CD4-positive, alpha-beta memory T cell (primary cell): Measurements from ENCODE around the gene DUS4L. TPM values are rescaled to one million over a fixed set of nuclear protein-coding genes. Genes with fewer than 3 reads are reported as not detected.
"Not testable (repeated sequence)": the region's sequence is repeated elsewhere in the genome, so short reads cannot be mapped to it uniquely, and the experiment has no call there.

ENCODE experiments used
- CTCF ChIA-PET: fragments of 350-600 bp; sonication (Branson Sonifier 250); formaldehyde crosslinking; loops from one replicate; lab custom pipeline; 2021; ENCODE audit warnings: inconsistent platforms; ENCODE audit not compliant: partially characterized antibody; lab: Charles Lee
- POLR2A ChIA-PET: fragments of 350-600 bp; sonication (Branson Sonifier 250); formaldehyde crosslinking; loops from one replicate; lab custom pipeline; 2021; ENCODE audit not compliant: partially characterized antibody; lab: Charles Lee
- DNase-seq, 5 donors: peaks; one replicate each; pipeline versions ENCODE4 v3.0.0 to v3.0.0-alpha.2; 2020 to 2022; ENCODE audit warnings: mixed read lengths in 1 of 5
- H3K27ac ChIP-seq: one replicate; pipeline ENCODE4 v1.7.0; 2013; ENCODE audit warnings: low read depth, low read length
- H3K27me3 ChIP-seq: 2 replicates; pipeline ENCODE4 v1.7.0; 2013; ENCODE audit warnings: mild to moderate bottlenecking, low read length, moderate library complexity; ENCODE audit not compliant: insufficient read depth
- H3K36me3 ChIP-seq: 2 replicates; pipeline ENCODE4 v1.7.0; 2013; ENCODE audit warnings: mild to moderate bottlenecking, low read length, moderate library complexity; ENCODE audit not compliant: insufficient read depth
- H3K4me1 ChIP-seq: 2 replicates; pipeline ENCODE4 v1.7.0; 2013; ENCODE audit warnings: mild to moderate bottlenecking, low read length, moderate library complexity; ENCODE audit not compliant: insufficient read depth
- H3K4me3 ChIP-seq, 2 donors: one replicate each; pipeline ENCODE4 v1.7.0; 2013; ENCODE audit warnings: low read length in 2 of 2, mild to moderate bottlenecking in 1 of 2
- H3K9me3 ChIP-seq, 2 donors: one replicate each; pipeline ENCODE4 v1.7.0; 2013; ENCODE audit warnings: low read length in 2 of 2, control low read depth in 1 of 2; ENCODE audit not compliant: control insufficient read depth in 1 of 2
- H3K27ac Mint-ChIP-seq, 7 donors: one replicate each; pipeline ENCODE4 v1.8.0; 2020 to 2021; ENCODE audit warnings: mixed read lengths in 7 of 7, mild to moderate bottlenecking in 6 of 7, inconsistent platforms in 3 of 7, moderate library complexity in 3 of 7
- H3K27me3 Mint-ChIP-seq, 2 donors: one replicate each; pipeline ENCODE4 v1.8.0; 2020 to 2021; ENCODE audit warnings: mixed read lengths in 2 of 2
- H3K36me3 Mint-ChIP-seq, 2 donors: one replicate each; pipeline ENCODE4 v1.8.0; 2020 to 2021; ENCODE audit warnings: mixed read lengths in 2 of 2, inconsistent platforms in 1 of 2, mild to moderate bottlenecking in 1 of 2
- H3K4me1 Mint-ChIP-seq, 4 donors: one replicate each; pipeline ENCODE4 v1.8.0; 2020 to 2021; ENCODE audit warnings: mixed read lengths in 4 of 4, mild to moderate bottlenecking in 1 of 4
- H3K4me3 Mint-ChIP-seq, 8 donors: one replicate each; pipeline ENCODE4 v1.8.0; 2020 to 2021; ENCODE audit warnings: mixed read lengths in 8 of 8, mild to moderate bottlenecking in 7 of 8, moderate library complexity in 6 of 8, inconsistent platforms in 3 of 8
- H3K9me3 Mint-ChIP-seq, 8 donors: one replicate each; pipeline ENCODE4 v1.8.0; 2020 to 2021; ENCODE audit warnings: mixed read lengths in 8 of 8, mild to moderate bottlenecking in 5 of 8, inconsistent platforms in 3 of 8, moderate library complexity in 1 of 8
- intact Hi-C: fragments of 100-400 bp; cut with micrococcal nuclease; formaldehyde crosslinking; loops from one replicate; pipeline ENCODE4 v1.15.1; 2023
- polyA plus RNA-seq, 2 donors: library from polyadenylated mRNA; unstranded; fragments of 300-500 nt; fragmentation: Illumina TruSeq; gene quantifications; one replicate each; pipeline ENCODE4 v1.2.3, GENCODE V29; 2021
- total RNA-seq, 2 experiments: library from RNA; stranded (reverse); gene quantifications; one replicate each; pipeline ENCODE4 v1.2.3, GENCODE V29; 2021

The DUS4L gene
- 10 to 100 TPM; 10.9 to 11.3 TPM for total RNA-seq
- 1 to 10 TPM; 4.6 to 4.9 TPM for polyA plus RNA-seq

GRCh38 chr7:107563775-107564552, at the start of gene DUS4L, which contains the start of gene COG5:
Gene DUS4L, plus strand, starts transcription at chr7:107563971. Its CDS starts 3,100 bp downstream, at chr7:107567071.
Gene COG5, minus strand, starts transcription at chr7:107563920. Its CDS starts 24 bp downstream, at chr7:107563896.
- no peaks in the 10 kb centered on the region for H3K9me3 ChIP-seq
- DNase-seq = peak; percentile 83 to 86 (median 85)
- peaks cover 56% of the 10 kb centered on the region for H3K4me1 ChIP-seq
- intact Hi-C loops = loop anchor here (1.0 to 10.0 kb wide), 7 partner anchors 16 to 1005 kb away; partner anchors contain the start of genes BCAP29, DLD, DNAJB9 and PIK3CG
- H3K27ac ChIP-seq = peak within 1 kb of the TSS; percentile 97
- peak within 1 kb of the TSS; percentile 76 to 85 for H3K4me3 ChIP-seq
- peaks cover 8 to 18% of the 10 kb centered on the region in 2 donors for H3K36me3 Mint-ChIP-seq
- CTCF ChIA-PET = interaction anchor here (0.9 to 1.5 kb wide), 5 partner anchors 77 to 316 kb away, joined by 3 to 7 read pairs (median 4); partner anchors contain the start of gene CBLL1
- H3K4me1 Mint-ChIP-seq = peaks cover 50 to 66% (median 58%) of the 10 kb centered on the region in 4 donors
- no peaks in the 10 kb centered on the region for H3K36me3 ChIP-seq
- no peaks in the 10 kb centered on the region for H3K27me3 ChIP-seq
- POLR2A ChIA-PET = interaction anchor here (1.0 to 3.3 kb wide), 10 partner anchors 9 to 395 kb away, joined by 3 to 28 read pairs (median 6); partner anchors contain the start of genes BCAP29, CBLL1, DLD and HBP1
- no peaks in the 10 kb centered on the region for H3K27me3 Mint-ChIP-seq
- H3K4me3 Mint-ChIP-seq = peak within 1 kb of the TSS; percentile 85 to 95 (median 90)
- H3K27ac Mint-ChIP-seq = peak within 1 kb of the TSS; percentile 92 to 99 (median 97)
- H3K9me3 Mint-ChIP-seq = no peaks in the 10 kb centered on the region

DNA sequence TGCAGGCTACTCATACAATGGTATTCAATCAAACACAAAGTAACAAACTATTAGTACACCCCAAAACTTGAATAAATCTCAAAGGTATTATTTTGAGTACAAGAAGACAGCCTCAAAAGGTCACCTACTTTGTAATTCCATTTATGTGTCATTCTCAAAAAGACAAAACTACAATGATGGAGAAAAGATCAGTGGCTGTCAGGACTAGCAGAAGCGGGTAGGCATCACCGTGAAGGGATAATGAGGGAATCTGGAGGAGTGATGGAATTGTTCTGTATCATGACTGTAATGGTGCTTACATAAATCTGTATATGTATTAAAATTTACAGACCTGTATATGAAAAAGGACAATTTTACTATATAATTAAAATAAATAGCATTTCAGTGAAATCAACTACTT, 37.1 kb upstream of the DUS4L start:
- peaks cover 45 to 48% of the 10 kb centered on the region in 2 donors for H3K36me3 Mint-ChIP-seq

DNA sequence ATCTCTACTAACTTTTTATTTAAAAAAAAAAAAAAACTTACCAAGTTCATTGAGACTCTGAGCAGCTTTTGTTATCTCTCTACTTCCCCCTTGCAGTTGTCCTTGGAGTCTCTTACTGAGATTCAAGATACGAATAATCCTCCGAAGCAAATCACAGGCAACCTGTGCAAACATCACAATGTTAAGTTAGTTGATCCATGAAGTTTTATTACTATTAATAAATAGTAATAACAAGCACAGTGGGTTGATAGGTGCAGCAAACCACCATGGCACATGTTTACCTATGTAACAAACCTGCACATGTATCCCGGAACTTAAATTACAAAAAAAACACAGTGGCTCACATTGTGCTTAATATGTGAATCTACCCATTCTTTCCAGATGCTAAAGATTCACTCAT, 36.6 kb upstream of the DUS4L start:
- no peaks in the 10 kb centered on the region for H3K4me1 ChIP-seq
- H3K36me3 Mint-ChIP-seq = peaks cover 43 to 44% of the 10 kb centered on the region in 2 donors
- POLR2A ChIA-PET = no interaction called here
- H3K27me3 Mint-ChIP-seq = no peaks in the 10 kb centered on the region
- no peaks in the 10 kb centered on the region for H3K9me3 ChIP-seq
- CTCF ChIA-PET = no interaction called here
- no peaks in the 10 kb centered on the region for H3K9me3 Mint-ChIP-seq
- H3K4me3 Mint-ChIP-seq = no peak overlapping the region
- H3K4me1 Mint-ChIP-seq = peaks cover 12 to 17% (median 15%) of the 10 kb centered on the region in 4 donors
- H3K4me3 ChIP-seq = no peak overlapping the region
- peak overlapping the region in 1 of 7 donors; percentile 50 for H3K27ac Mint-ChIP-seq
- H3K36me3 ChIP-seq = peaks cover 10% of the 10 kb centered on the region
- H3K27ac ChIP-seq = no peak overlapping the region
- intact Hi-C loops = no loop called here
- H3K27me3 ChIP-seq = no peaks in the 10 kb centered on the region
- no peak for DNase-seq

More for the DNA sequence above, 37.1 kb upstream of the DUS4L start:
- Histone ChIP-seq H3K27ac (no peak overlapping the region), H3K4me3 (no peak overlapping the region), H3K36me3 (peaks cover 6% of the 10 kb centered on the region), H3K9me3 (no peaks in the 10 kb centered on the region), H3K27me3 (no peaks in the 10 kb centered on the region), H3K4me1 (no peaks in the 10 kb centered on the region)
- CTCF ChIA-PET = no interaction called here
- POLR2A ChIA-PET = no interaction called here
- Mint-ChIP-seq H3K27me3 (no peaks in the 10 kb centered on the region), H3K27ac (no peak overlapping the region), H3K4me3 (no peak overlapping the region), H3K9me3 (no peaks in the 10 kb centered on the region), H3K4me1 (peaks cover 14 to 20% (median 17%) of the 10 kb centered on the region in 4 donors)
- intact Hi-C loops = no loop called here
- DNase-seq = no peak

DNA sequence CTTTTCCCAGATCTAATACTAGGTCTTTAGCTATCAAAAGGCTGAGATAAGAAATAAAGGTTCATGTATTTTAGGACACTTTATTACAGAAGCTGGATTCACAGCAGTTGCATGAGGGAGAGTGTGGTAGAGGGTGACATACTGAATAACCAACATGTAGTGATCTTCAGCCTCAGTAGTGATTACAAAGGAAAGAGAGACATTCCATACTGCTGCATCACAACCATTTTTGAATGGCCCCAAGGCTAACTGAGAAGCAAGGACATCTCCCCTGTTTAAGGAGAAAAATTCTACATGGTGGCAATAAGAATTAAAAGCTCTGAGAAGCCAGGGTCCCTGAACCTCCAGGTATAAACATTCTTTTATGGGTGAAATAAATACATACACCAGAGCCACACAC, 35.3 kb upstream of the DUS4L start:
- no peaks in the 10 kb centered on the region for H3K4me1 ChIP-seq
- H3K9me3 Mint-ChIP-seq = no peaks in the 10 kb centered on the region
- H3K27me3 ChIP-seq = no peaks in the 10 kb centered on the region
- peaks cover 10% of the 10 kb centered on the region for H3K36me3 ChIP-seq
- no peak overlapping the region for H3K27ac Mint-ChIP-seq
- no peak overlapping the region for H3K4me3 ChIP-seq
- intact Hi-C loops = no loop called here
- CTCF ChIA-PET = no interaction called here
- no peak overlapping the region for H3K27ac ChIP-seq
- no peaks in the 10 kb centered on the region for H3K27me3 Mint-ChIP-seq
- H3K4me1 Mint-ChIP-seq = peaks cover 16 to 24% (median 20%) of the 10 kb centered on the region in 4 donors
- H3K9me3 ChIP-seq = no peaks in the 10 kb centered on the region
- no peak overlapping the region for H3K4me3 Mint-ChIP-seq
- no peak for DNase-seq
- H3K36me3 Mint-ChIP-seq = peaks cover 43 to 45% of the 10 kb centered on the region in 2 donors
- POLR2A ChIA-PET = no interaction called here

- Mint-ChIP-seq H3K4me3 (no peak overlapping the region), H3K36me3 (peaks cover 54 to 55% of the 10 kb centered on the region in 2 donors), H3K4me1 (peaks cover 29 to 45% (median 40%) of the 10 kb centered on the region in 4 donors), H3K9me3 (peaks cover 0 to 7% (median 0%) of the 10 kb centered on the region in 8 donors), H3K27me3 (no peaks in the 10 kb centered on the region), H3K27ac (no peak overlapping the region)
- Histone ChIP-seq H3K4me1 (no peaks in the 10 kb centered on the region), H3K4me3 (no peak overlapping the region), H3K36me3 (peaks cover 10% of the 10 kb centered on the region), H3K27ac (no peak overlapping the region), H3K9me3 (no peaks in the 10 kb centered on the region), H3K27me3 (no peaks in the 10 kb centered on the region)
- intact Hi-C loops = no loop called here
- ChIA-PET POLR2A (no interaction called here), CTCF (no interaction called here)
- no peak for DNase-seq
Observed at GRCh38 chr7:107530751-107531150, 33.0 kb upstream of the DUS4L start.

- Mint-ChIP-seq H3K36me3 (peaks cover 64 to 73% of the 10 kb centered on the region in 2 donors), H3K9me3 (peaks cover 0 to 8% (median 2%) of the 10 kb centered on the region in 8 donors), H3K4me1 (peaks cover 30 to 52% (median 42%) of the 10 kb centered on the region in 4 donors), H3K27ac (peak overlapping the region in 2 of 7 donors; percentile 33), H3K4me3 (peak overlapping the region in 1 of 8 donors; percentile 13), H3K27me3 (no peaks in the 10 kb centered on the region)
- intact Hi-C loops = no loop called here
- H3K36me3 ChIP-seq = peaks cover 5% of the 10 kb centered on the region
- CTCF ChIA-PET = no interaction called here
- no peak overlapping the region for H3K27ac ChIP-seq
- H3K4me3 ChIP-seq = no peak overlapping the region
- H3K9me3 ChIP-seq = no peaks in the 10 kb centered on the region
- POLR2A ChIA-PET = no interaction called here
- no peak for DNase-seq
- H3K27me3 ChIP-seq = no peaks in the 10 kb centered on the region
- no peaks in the 10 kb centered on the region for H3K4me1 ChIP-seq
Observed at GRCh38 chr7:107534139-107534538, 29.6 kb upstream of the DUS4L start.

DNA sequence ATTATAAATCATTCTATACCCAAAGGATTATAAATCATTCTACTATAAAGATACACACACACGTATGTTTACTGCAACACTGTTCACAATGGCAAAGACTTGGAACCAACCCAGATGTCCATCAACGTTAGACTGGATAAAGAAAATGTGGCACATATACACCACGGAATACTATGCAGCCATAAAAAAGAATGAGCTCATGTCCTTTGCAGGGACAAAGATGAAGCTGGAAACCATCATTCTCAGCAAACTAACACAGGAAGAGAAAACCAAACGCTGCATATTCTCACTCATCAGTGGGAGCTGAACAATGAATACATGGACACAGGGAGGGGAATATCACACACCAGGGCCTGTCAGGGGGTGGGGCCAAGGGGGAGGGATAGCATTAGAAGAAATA, 26.5 kb upstream of the DUS4L start:
- H3K9me3 ChIP-seq, H3K4me3 ChIP-seq, H3K27ac ChIP-seq, H3K36me3 ChIP-seq, H3K27me3 ChIP-seq, DNase-seq, H3K9me3 Mint-ChIP-seq, H3K4me3 Mint-ChIP-seq, H3K4me1 ChIP-seq, H3K27me3 Mint-ChIP-seq, intact Hi-C loops, POLR2A ChIA-PET, H3K27ac Mint-ChIP-seq, CTCF ChIA-PET: not testable (repeated sequence)
- peaks cover 28 to 45% (median 40%) of the 10 kb centered on the region in 4 donors for H3K4me1 Mint-ChIP-seq
- H3K36me3 Mint-ChIP-seq = peaks cover 69 to 73% of the 10 kb centered on the region in 2 donors
